GM19099 (cell line): ENCODE results near the gene EFL1.

ENCODE experiments used
- POLR2A ChIP-seq: IDR thresholded peaks from 3 replicates; pipeline ENCODE4 v1.6.1; 2011; ENCODE audit warnings: low read depth; ENCODE audit not compliant: insufficient read length; ENCODE audit errors: extremely low read depth

Gene EFL1

DNA sequence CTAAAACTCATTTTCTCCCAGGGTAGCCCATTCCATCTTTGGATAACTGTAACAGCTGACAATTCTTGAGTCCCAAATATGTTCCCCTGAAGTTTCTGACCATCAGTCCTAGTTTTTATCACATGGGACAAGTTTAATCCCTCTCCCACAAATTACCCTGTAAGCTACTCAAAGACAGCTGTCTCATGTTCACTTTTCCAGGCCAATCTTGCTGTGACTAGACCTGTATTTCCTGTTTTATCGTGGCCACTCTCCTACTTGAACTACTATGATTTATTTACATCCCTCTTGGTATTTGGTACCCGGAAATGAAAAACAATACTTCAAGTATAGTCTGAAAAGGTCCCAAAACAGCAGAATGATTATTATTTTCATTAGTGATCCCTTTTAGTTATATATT, 121.6 kb downstream of the EFL1 start:
- TF ChIP-seq POLR2A = no peak

DNA sequence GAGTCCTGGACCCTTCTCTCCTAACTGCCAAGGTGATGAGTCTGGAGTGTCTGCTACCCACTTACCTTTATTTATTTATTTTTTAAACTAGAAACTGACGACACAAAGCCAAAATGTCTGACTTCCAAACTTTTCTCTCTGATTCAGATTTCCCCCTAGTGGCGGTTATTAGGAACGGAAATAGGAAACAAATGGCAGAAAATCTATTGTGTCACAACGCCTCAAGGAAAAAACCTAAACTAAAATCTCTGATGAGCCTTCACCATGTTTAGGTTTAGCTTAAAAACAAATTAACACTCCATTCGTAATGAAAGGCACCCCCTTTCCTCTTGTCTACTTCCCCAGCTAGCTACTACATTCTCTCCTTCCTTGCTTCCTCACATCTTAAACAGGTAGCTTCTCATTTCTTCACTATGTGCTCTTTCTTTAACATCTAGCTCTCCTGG, 122.7 kb downstream of the EFL1 start:
- no peak for TF ChIP-seq POLR2A

DNA sequence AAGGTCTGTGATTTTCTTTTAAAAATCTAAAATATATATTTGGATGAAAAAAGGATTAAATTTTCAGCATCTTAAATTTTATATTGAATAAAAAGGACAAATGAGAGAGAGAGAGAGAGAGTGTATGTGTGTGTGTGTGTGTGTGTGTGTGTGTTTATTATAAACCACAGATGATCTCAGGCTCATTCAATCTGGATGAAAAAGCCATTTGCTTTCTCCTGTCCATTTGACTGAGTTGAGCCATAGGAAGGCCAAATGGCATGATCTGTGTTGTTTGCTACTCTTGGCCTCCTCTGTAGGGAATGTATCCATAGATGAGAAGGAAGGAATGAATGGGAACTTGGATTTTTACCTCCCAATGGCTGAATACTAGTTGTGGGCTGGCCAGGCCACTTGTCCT, 124.2 kb downstream of the EFL1 start:
- TF ChIP-seq POLR2A = no peak

DNA sequence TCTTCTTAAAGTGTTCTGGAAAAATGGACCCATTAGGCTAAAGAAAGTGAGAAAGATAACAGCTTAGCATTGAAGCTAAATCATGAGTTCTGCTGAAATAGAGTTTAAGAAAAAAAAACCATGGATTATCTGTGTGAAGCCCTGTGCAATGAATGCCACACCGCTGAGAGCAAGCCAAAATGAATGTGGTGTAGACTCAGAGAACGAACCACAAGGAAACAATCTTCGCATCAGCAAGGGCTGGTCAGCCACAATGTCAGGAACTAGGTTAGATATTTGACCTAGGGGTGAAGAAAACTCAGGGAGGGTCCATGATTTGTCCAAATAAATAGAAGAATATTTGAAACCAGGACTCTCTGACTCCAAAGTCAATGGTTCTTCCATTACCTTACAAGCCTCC, 125.3 kb downstream of the EFL1 start:
- TF ChIP-seq POLR2A = no peak

DNA sequence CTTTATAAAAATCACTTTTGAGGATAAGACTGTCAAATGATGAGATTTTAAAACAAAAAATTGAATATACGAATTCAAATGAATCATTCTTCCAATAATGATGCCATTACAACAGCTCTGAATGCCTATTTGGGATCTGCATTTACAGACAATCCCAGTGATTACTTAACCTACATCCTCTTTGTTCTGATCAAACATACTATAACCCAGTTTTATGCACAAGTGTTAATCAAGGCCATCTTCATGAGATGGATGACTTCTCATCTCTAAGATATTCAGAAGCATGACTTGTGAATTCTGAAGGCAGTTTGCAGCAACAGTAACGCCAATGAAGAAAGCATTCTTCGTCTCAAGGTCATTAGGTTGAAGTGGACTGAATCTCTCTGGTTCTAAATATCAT, 126.4 kb downstream of the EFL1 start:
- no peak for TF ChIP-seq POLR2A

DNA sequence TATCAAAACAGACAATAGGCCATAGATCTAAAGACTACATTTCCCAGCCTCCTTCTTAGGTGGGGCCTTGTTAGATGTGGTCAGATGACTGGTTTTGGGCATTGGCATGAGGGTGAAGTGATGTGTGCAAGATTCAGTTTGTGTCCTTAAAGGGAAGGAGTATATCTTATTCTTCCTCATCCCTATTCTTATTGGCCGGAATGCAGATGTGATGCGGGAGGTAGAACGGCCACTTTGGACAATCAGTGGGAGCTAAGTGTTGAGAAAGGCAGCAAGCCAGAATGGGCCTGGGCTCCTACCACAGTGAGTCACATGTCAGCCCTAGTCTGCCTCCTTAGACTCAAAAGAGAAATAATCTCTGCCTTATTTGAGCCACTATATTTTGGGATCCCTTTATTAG, 126.9 kb downstream of the EFL1 start:
- no peak for TF ChIP-seq POLR2A

DNA sequence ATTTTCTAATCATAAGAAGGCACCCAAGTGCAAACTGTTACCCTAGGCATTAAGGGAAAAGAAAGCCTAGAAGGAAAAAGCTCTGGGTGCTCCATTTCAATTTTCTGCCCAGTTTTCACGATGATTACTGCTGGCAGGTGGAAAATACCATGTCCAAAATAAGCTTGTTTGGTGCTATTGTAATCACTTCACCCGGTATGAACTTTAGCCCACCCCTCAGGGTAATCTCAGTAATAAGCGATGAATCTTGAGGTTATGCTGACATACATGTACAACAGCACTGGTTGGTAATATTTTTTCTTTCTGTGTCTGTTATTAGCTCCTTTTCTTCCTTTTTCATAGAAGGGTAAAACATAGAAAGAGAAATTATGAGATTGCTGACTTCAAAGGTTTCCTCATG, 128.1 kb downstream of the EFL1 start:
- no peak for TF ChIP-seq POLR2A

DNA sequence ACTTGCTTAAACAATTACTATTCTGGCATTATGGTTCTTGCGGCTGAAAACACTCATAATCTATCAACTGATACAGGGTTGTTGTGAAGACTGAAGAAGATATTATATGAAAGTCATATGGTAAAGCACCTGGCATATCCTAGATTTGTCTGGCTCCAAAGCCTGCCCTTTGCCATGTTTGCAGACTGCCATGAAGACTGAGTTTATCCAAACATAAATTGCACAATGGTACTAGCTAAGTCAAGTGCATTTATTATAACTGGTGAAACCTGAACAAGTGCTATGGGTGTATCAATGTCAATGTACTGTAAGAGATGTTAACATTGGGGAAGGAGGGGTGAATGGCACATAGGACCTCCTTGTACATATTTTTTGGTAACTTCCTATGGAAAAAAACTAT, 129.3 kb downstream of the EFL1 start:
- TF ChIP-seq POLR2A = no peak

DNA sequence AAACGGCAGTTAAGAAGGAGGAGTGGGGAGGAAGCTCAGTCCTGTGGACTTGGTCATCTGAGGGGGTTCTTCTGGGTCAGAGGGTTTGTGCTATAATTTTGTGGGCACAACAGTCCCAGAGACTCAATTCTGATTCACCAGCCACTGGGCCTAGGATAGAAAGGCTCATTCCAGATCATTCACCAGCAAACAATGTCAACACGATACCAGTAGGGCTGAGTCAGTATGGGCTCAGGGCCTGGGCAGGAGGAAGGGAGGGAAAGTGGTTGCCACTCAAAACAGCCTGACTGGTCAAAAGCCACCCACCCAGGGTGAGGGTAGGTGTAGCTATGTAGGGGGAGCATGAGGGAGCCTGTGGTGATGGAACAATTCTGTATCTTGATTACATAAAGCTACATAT, 129.8 kb downstream of the EFL1 start:
- TF ChIP-seq POLR2A = no peak

DNA sequence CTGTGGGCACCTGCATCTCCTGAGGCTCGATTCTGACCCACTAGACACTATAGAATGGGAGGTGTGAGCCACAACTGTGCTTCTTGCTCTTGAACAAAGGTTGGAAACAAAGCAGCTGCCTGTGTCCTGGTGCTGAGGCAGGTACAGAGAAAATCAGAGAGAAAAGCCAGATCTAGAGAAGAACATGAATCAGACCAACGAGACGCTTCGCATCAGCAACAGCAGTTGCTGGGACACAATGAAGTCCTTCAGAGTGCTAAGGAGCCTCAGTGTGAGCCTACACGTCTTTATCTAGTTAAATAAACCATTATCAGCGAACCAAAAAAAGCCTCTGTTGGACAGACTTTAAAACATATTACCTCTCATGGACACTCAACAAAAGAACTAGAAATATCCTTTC, 130.4 kb downstream of the EFL1 start:
- TF ChIP-seq POLR2A = no peak

DNA sequence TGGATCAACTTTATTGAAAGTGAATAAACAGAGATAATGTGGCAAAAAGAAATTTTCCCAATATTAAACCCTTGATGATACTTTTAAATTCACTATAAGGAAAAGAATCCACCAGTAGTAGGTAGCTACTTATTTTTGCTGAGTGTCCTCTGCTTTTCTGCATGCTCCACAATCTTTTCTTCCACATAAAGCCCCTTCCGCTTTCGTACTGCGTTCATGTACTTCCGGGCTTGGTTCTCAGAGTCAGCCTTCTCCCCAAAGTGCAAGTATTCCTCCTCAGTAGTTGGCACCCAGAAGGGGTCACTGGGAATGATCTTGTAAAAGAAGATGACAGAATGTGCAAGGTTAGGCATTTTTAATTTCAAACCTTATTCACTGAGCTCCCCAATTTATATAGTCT, 132.3 kb downstream of the EFL1 start:
- TF ChIP-seq POLR2A = no peak

DNA sequence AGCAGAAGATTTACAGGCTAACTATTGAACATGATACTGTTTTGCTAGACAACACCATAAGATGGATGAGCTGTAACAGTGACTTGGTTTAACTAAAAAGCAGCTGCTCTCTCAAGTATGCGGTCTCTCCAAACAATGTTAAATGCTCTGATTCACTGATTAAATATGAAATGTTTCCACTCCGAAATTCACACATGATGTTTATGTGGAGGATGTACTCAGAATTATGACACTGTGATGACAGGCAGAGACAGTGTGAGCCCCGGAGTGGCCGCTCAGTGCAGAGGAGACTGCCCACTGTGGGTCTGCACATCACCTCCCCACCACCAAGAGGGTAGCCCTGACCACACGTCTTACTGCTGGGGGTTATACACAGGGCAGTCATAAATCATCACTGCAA, 132.8 kb downstream of the EFL1 start:
- no peak for TF ChIP-seq POLR2A

DNA sequence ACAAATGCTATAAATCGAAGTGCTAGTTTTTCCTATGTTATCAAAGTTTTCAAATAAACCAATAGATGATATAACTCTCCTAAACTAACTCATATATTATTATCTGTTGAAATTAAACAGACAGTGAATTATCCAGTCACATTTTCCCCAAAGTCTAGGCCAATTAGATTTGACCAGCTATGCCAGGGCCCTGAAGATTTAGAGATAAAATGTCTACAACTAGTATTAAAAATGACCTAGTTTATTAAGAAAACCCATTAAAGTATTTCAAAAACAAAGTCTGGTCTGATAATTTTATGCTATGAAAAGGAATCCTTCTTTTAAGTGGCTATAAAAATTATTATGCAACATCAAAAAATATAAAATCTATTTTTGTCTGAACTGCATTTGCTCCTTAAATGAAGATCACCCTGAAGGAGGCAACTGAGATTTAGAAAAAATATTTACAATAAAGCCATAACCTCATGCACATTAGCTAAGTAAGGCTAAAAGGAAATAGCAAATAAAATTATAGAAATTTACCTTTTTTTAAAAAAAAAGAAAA, 133.3 kb downstream of the EFL1 start:
- TF ChIP-seq POLR2A = no peak

DNA sequence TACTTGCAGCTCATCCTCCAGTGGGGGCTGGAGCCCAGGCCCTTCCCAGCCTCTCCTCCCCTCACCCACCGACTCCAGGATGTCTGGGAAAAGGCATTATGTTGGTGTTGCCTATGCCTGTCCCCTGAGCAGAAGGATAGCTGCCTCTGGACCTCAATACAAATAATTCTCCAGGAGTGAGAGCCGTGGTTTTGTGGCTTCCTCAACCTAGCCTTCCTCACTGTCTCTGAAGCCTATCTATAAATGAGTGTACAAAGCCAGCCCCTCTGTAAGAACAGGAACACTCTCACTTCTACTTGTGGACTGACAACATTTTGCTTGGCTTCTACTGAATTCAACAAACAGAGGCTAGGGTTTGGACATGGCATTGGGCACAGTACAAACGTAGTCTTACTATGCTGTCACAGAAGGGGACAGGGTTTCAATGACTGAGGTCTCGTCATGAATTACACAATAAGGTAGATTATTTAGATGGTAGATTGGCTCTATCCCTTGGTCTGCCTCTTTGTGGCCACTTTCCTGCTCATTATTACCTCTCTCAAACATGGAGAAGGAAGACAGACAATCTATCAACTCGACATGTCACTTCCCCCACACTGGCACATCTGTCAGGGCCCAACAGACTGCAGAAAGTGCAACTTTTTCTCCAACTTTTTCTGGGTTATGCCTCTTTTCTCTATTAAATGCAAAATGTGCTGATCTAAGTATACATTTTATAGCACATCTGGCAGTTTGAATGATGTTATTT, 134.0 kb downstream of the EFL1 start:
- no peak for TF ChIP-seq POLR2A

DNA sequence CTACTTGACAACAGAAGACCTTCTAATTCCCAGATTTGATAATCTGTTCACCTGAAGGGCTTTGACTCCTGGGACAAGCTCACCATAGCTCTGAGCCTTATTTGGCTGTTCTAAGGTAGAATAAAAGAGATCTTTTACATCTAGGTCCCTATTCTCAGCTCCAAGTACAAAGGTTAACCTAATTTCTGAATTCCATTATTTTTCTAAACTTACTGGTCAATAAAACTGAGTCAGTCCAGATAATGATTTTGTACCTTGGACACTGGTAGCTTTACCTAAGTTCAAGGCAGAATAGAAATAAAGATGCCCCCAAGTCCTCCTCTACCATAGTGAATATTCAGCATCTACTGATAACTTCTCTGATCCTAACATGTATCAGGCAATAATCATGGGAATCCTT, 135.0 kb downstream of the EFL1 start:
- no peak for TF ChIP-seq POLR2A

DNA sequence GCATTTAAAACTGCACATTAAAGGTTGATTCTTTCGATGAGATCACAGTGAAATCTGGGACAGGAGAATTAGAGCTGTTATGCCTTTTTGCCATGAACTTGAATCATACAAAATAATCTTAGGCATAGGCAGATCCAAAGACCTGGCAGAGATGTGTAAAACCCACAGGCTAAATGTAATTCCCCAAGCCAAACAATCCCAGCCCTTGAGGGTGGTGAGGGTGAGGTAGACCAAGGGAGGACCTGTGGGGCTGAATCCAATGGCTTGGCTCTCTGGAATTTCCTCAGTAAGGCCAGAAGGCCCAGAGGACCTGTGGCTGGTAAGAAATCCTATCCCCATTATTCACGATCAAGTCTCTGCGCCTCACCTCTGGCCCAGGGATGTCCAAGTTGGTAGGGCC, 136.2 kb downstream of the EFL1 start:
- no peak for TF ChIP-seq POLR2A
